ENCODE measurements around the gene FBXW7.

GRCh38 chr4:152321923-152322322 is 214.0 kb downstream of the FBXW7 start:
- TF ChIP-seq CTCF (IDR thresholded peaks at IDR 0.05) (no peak), POLR2A (IDR thresholded peaks at IDR 0.05) (no peak), EP300 (IDR thresholded peaks at IDR 0.05) (no peak)
